H9 (cell line): ENCODE measurements around the gene CHD9. TPM values are rescaled to one million over a fixed set of nuclear protein-coding genes. Genes with fewer than 3 reads are reported as not detected.

Experiments used
- DNase-seq: peaks from one replicate; pipeline ENCODE4 v3.0.0-alpha.2; 2017
- H2AFZ ChIP-seq: one replicate; pipeline ENCODE4 v1.6.1; 2013; ENCODE audit warnings: mild to moderate bottlenecking, low read length, control low read depth, moderate library complexity
- H2AK5ac ChIP-seq: 2 replicates; pipeline ENCODE4 v1.6.1; 2013; ENCODE audit warnings: low read length, control low read depth, mixed read lengths; ENCODE audit not compliant: insufficient read length
- H2BK120ac ChIP-seq: one replicate; pipeline ENCODE4 v1.6.1; 2013; ENCODE audit warnings: low read depth, mild to moderate bottlenecking, low read length, control low read depth, inconsistent platforms; ENCODE audit not compliant: poor library complexity, severe bottlenecking
- H2BK12ac ChIP-seq: 2 replicates; pipeline ENCODE4 v1.6.1; 2013; ENCODE audit warnings: low read length, control low read depth, mixed read lengths, low read depth; ENCODE audit not compliant: insufficient read length
- H2BK15ac ChIP-seq: 2 replicates; pipeline ENCODE4 v1.6.1; 2013; ENCODE audit warnings: low read depth, low read length, control low read depth
- H2BK20ac ChIP-seq: one replicate; pipeline ENCODE4 v1.6.1; 2013; ENCODE audit warnings: low read depth, mild to moderate bottlenecking, low read length, control low read depth, inconsistent platforms; ENCODE audit not compliant: poor library complexity, severe bottlenecking
- H2BK5ac ChIP-seq: 2 replicates; pipeline ENCODE4 v1.6.1; 2013; ENCODE audit warnings: low read length, control low read depth, mixed read lengths; ENCODE audit not compliant: insufficient read length
- H3K14ac ChIP-seq: 2 replicates; pipeline ENCODE4 v1.6.1; 2013; ENCODE audit warnings: low read length, control low read depth; ENCODE audit not compliant: insufficient read depth
- H3K18ac ChIP-seq: 2 replicates; pipeline ENCODE4 v1.6.1; 2013; ENCODE audit warnings: low read depth, mild to moderate bottlenecking, mixed read lengths, low read length, control low read depth; ENCODE audit not compliant: insufficient read length
- H3K23ac ChIP-seq: 2 replicates; pipeline ENCODE4 v1.6.1; 2013; ENCODE audit warnings: low read length, control low read depth, mixed read lengths, low read depth; ENCODE audit not compliant: insufficient read length
- H3K23me2 ChIP-seq: 2 replicates; pipeline ENCODE4 v1.6.1; 2013; ENCODE audit warnings: low read depth, mild to moderate bottlenecking, mixed read lengths, low read length, control low read depth; ENCODE audit not compliant: insufficient read length, poor library complexity, severe bottlenecking
- H3K27ac ChIP-seq: 2 replicates; pipeline ENCODE4 v1.5.1; 2013; ENCODE audit warnings: low read length, control low read depth, mixed read lengths, low read depth; ENCODE audit not compliant: insufficient read length
- H3K27me3 ChIP-seq: 2 replicates; pipeline ENCODE4 v1.6.1; 2013; ENCODE audit warnings: low read length, control low read depth, inconsistent platforms; ENCODE audit not compliant: insufficient read depth
- H3K4ac ChIP-seq: 2 replicates; pipeline ENCODE4 v1.6.1; 2013; ENCODE audit warnings: low read depth, mild to moderate bottlenecking, control low read depth, inconsistent platforms, low read length, moderate library complexity
- H3K4me1 ChIP-seq: 2 replicates; pipeline ENCODE4 v1.6.1; 2013; ENCODE audit warnings: low read length, control low read depth, inconsistent platforms; ENCODE audit not compliant: insufficient read depth
- H3K4me2 ChIP-seq: 2 replicates; pipeline ENCODE4 v1.6.1; 2013; ENCODE audit warnings: low read length, control low read depth, mixed read lengths; ENCODE audit not compliant: insufficient read length, insufficient read depth
- H3K56ac ChIP-seq: 2 replicates; pipeline ENCODE4 v1.6.1; 2013; ENCODE audit warnings: low read depth, mild to moderate bottlenecking, mixed read lengths, low read length, control low read depth; ENCODE audit not compliant: insufficient read length
- H3K79me1 ChIP-seq: 2 replicates; pipeline ENCODE4 v1.6.1; 2013; ENCODE audit warnings: low read depth, mild to moderate bottlenecking, moderate library complexity, low read length, control low read depth, inconsistent platforms; ENCODE audit not compliant: insufficient read depth, poor library complexity, severe bottlenecking
- H3K79me2 ChIP-seq: 2 replicates; pipeline ENCODE4 v1.6.1; 2013; ENCODE audit warnings: low read length, control low read depth, inconsistent platforms; ENCODE audit not compliant: insufficient read depth
- H3K9ac ChIP-seq: 2 replicates; pipeline ENCODE4 v1.6.1; 2013; ENCODE audit warnings: low read length, control low read depth, mixed read lengths; ENCODE audit not compliant: insufficient read length; ENCODE audit errors: extremely low read depth
- H3K9me3 ChIP-seq: one replicate; pipeline ENCODE4 v1.6.1; 2013; ENCODE audit warnings: low read depth, low read length, inconsistent platforms; ENCODE audit not compliant: control insufficient read depth
- H3T11ph ChIP-seq: one replicate; pipeline ENCODE4 v1.6.1; 2013; ENCODE audit warnings: mild to moderate bottlenecking, low read length, control low read depth, inconsistent platforms
- H4K20me1 ChIP-seq: one replicate; pipeline ENCODE4 v1.6.1; 2013; ENCODE audit not compliant: control insufficient read depth, insufficient read length, insufficient read depth
- H4K5ac ChIP-seq: 2 replicates; pipeline ENCODE4 v1.6.1; 2013; ENCODE audit warnings: low read depth, mild to moderate bottlenecking, mixed read lengths, low read length, control low read depth; ENCODE audit not compliant: insufficient read length
- H4K8ac ChIP-seq: replicated peaks from 2 replicates; pipeline ENCODE4 v1.6.1; 2013; ENCODE audit warnings: low read length, control low read depth, mixed read lengths, low read depth; ENCODE audit not compliant: insufficient read length
- H4K91ac ChIP-seq: 2 replicates; pipeline ENCODE4 v1.6.1; 2013; ENCODE audit warnings: low read depth, mild to moderate bottlenecking, moderate library complexity, mixed read lengths, low read length, control low read depth; ENCODE audit not compliant: insufficient read length
- H3K27ac Mint-ChIP-seq, 3 experiments: 2 replicates in 2 of 3; 3 replicates in 1 of 3; pipeline ENCODE4 v1.8.0; 2020 to 2021; ENCODE audit warnings: mixed read lengths in 3 of 3, mild to moderate bottlenecking in 1 of 3, moderate library complexity in 1 of 3
- H3K27me3 Mint-ChIP-seq: 2 replicates; pipeline ENCODE4 v1.8.0; 2021; ENCODE audit warnings: low read depth, mild to moderate bottlenecking, moderate library complexity, mixed read lengths
- H3K36me3 Mint-ChIP-seq, 3 experiments: 2 replicates in 2 of 3; 3 replicates in 1 of 3; pipeline ENCODE4 v1.8.0; 2020 to 2021; ENCODE audit warnings: low read depth in 3 of 3, mixed read lengths in 3 of 3; ENCODE audit not compliant: insufficient read depth in 1 of 3
- H3K4me1 Mint-ChIP-seq, 2 experiments: 2 replicates each; pipeline ENCODE4 v1.8.0; 2020; ENCODE audit warnings: mixed read lengths in 2 of 2
- H3K4me3 Mint-ChIP-seq, 2 experiments: 2 replicates in 1 of 2; 3 replicates in 1 of 2; pipeline ENCODE4 v1.8.0; 2020 to 2021; ENCODE audit warnings: mild to moderate bottlenecking in 2 of 2, mixed read lengths in 2 of 2, moderate library complexity in 1 of 2
- H3K9me3 Mint-ChIP-seq, 2 experiments: 2 replicates in 1 of 2; 3 replicates in 1 of 2; pipeline ENCODE4 v1.8.0; 2020; ENCODE audit warnings: mild to moderate bottlenecking in 2 of 2, mixed read lengths in 2 of 2, moderate library complexity in 1 of 2
- WGBS: extraction: QIAGEN DNeasy Blood & Tissue Kit; methylation state at CpG from one replicate; pipeline ENCODE4 v1.1.7; 2013; ENCODE audit warnings: missing lambda C conversion rate, low lambda C conversion rate, mixed read lengths; ENCODE audit not compliant: insufficient read length; ENCODE audit errors: extremely low coverage; 5-methylcytosine and 5-hydroxymethylcytosine counted together
- total RNA-seq: library from RNA; stranded (reverse); gene quantifications from 2 replicates; pipeline ENCODE4 v1.2.1, GENCODE V29; 2021
- TF ChIP-seq, protein P1 (sequence below): fragments of 200-600 bp; sonication (generic); conservative IDR thresholded peaks from 3 replicates; pipeline ENCODE4 v1.8.0; 2021; ENCODE audit warnings: antibody characterized with exemption, mild to moderate bottlenecking

The CHD9 gene
- total RNA-seq, 1 experiment from 2014 or later, result 46.2 TPM

DNA sequence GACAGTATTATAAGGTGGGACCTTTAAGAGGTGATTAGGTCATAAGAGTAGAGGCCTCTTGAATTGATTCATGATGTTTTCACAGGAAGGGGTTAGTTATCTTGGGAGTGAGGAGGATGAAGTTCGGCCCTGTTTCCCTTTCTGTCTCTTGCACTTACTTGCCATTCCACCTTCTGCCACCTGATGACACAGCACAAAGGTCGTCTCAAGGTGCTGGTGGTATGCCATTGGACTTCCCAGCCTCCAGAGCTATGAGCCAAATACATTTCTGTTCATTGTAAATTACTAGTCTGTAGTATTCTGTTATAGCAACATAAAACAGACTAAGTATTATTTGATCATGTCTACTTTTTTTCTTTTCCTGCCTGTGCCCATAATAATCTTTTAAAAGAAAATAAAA is 23.5 kb downstream of the CHD9 start:
- H3K9me3 ChIP-seq, result no peaks in the 10 kb centered on the region
- no peak overlapping the region for H2AFZ ChIP-seq
- no peak overlapping the region for H3K27ac ChIP-seq
- Mint-ChIP-seq H3K27ac (no peak overlapping the region), H3K9me3 (peaks cover 33 to 35% of the 10 kb centered on the region in 2 experiments), H3K4me1 (peaks cover 39 to 42% of the 10 kb centered on the region in 2 experiments), H3K4me3 (no peak overlapping the region; a peak in 1 of 5 replicates), H3K36me3 (peaks cover 36 to 43% (median 38%) of the 10 kb centered on the region in 3 experiments), H3K27me3 (no peaks in the 10 kb centered on the region)
- no peaks in the 10 kb centered on the region for H3K27me3 ChIP-seq
- no peaks in the 10 kb centered on the region for H4K20me1 ChIP-seq
- no peaks in the 10 kb centered on the region for H3K23me2 ChIP-seq
- H2BK15ac ChIP-seq, result no peak overlapping the region
- no CpG with 5 or more reads among the region's 2 CpGs for WGBS
- no peak overlapping the region for H4K5ac ChIP-seq
- H3K9ac ChIP-seq, result no peak overlapping the region
- no peak overlapping the region for H2BK120ac ChIP-seq
- H3K4me1 ChIP-seq, result peaks cover 17% of the 10 kb centered on the region; the same call in 1 of the 2 replicates
- H3K23ac ChIP-seq, result no peak overlapping the region
- no peak overlapping the region for H3K14ac ChIP-seq
- TF ChIP-seq, protein P1, sequence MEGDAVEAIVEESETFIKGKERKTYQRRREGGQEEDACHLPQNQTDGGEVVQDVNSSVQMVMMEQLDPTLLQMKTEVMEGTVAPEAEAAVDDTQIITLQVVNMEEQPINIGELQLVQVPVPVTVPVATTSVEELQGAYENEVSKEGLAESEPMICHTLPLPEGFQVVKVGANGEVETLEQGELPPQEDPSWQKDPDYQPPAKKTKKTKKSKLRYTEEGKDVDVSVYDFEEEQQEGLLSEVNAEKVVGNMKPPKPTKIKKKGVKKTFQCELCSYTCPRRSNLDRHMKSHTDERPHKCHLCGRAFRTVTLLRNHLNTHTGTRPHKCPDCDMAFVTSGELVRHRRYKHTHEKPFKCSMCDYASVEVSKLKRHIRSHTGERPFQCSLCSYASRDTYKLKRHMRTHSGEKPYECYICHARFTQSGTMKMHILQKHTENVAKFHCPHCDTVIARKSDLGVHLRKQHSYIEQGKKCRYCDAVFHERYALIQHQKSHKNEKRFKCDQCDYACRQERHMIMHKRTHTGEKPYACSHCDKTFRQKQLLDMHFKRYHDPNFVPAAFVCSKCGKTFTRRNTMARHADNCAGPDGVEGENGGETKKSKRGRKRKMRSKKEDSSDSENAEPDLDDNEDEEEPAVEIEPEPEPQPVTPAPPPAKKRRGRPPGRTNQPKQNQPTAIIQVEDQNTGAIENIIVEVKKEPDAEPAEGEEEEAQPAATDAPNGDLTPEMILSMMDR, result no peak
- H4K8ac ChIP-seq, result no peak overlapping the region
- no peak overlapping the region for H4K91ac ChIP-seq
- no peak overlapping the region for H2AK5ac ChIP-seq
- H3T11ph ChIP-seq, result no peak overlapping the region
- no peaks in the 10 kb centered on the region for H3K79me1 ChIP-seq
- H3K4me2 ChIP-seq, result no peak overlapping the region
- no peak overlapping the region for H2BK5ac ChIP-seq
- H2BK12ac ChIP-seq, result no peak overlapping the region
- DNase-seq, result no peak
- H3K4ac ChIP-seq, result no peak overlapping the region
- H2BK20ac ChIP-seq, result no peak overlapping the region
- no peaks in the 10 kb centered on the region for H3K79me2 ChIP-seq
- H3K56ac ChIP-seq, result no peak overlapping the region
- H3K18ac ChIP-seq, result no peak overlapping the region
